Measurements from ENCODE around the gene ZIC5. TPM values are rescaled to one million over a fixed set of nuclear protein-coding genes. Genes with fewer than 3 reads are reported as not detected.
A peak's percentile ranks its signal among the peaks of the same experiment; 100 is the strongest.

ZIC5 gene
- total RNA-seq, 1 donor from 2014 or later: under 0.01 TPM

- no peak for DNase-seq (ENCODE audit: low read depth in 2 of 2)
Observed at GRCh38 chr13:99938635-99939034, 32.9 kb downstream of the ZIC5 start.

DNA sequence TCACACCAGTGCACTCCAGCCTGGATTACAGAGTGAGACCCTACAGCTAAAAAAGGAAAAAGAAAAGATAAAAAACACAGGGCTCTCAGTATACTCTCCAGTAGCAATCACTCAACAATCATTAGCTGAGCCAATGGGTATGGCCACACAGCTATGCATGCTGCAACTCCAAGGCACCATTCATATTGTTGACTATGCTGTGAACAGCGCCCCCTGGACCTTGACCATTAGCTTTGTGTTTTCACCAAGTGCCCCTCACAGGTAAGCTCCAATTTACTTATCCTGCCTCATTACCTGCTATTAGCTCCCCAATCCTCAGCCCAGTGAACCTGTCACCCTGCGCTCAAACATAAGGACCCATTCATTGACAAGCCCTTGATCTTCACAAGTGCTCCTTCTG is 35.8 kb downstream of the ZIC5 start:
- no peak for DNase-seq (ENCODE audit: low read depth in 2 of 2)

DNA sequence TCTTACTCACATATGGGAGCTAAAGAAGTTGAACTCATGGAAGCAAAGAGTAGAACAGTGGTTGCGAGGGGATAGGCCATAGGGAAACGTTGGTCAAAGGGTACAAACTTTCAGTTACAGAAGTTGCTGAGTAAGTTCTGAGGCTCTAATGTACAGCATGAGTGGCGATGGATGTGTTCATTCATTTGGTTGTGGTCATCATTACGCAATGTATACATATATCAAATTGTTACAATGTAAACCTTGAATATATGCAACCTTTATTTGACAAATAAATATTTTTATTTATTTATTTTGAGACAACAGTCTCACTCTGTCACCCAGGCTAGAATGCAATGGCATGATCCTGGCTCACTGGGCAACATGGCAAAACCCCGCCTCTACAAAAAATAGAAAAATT is 38.7 kb downstream of the ZIC5 start:
- DNase-seq (ENCODE audit: low read depth in 2 of 2): no peak

- no peak for DNase-seq (ENCODE audit: low read depth in 2 of 2)
Observed at GRCh38 chr13:99930925-99931324, 40.6 kb downstream of the ZIC5 start.

DNA sequence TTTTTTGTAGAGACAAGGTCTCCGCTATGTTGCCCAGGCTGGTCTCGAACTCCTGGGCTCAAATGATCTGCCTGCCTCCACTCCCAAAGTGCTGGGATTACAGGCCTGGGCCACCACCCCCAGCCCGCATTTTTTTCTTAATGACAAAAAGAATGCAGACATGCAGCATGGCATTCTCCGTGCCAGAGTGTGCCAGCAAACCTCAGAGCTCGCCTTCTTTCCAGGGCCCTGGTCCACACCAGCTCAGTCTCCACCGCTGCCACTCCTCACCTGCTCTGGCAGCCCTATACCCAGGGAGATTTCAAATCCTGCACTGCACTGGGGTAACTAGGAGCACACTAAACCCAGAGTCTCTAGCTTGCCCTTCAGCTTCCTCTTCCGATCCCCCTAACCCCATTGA is 41.7 kb downstream of the ZIC5 start:
- DNase-seq (ENCODE audit: low read depth in 2 of 2): no peak

DNA sequence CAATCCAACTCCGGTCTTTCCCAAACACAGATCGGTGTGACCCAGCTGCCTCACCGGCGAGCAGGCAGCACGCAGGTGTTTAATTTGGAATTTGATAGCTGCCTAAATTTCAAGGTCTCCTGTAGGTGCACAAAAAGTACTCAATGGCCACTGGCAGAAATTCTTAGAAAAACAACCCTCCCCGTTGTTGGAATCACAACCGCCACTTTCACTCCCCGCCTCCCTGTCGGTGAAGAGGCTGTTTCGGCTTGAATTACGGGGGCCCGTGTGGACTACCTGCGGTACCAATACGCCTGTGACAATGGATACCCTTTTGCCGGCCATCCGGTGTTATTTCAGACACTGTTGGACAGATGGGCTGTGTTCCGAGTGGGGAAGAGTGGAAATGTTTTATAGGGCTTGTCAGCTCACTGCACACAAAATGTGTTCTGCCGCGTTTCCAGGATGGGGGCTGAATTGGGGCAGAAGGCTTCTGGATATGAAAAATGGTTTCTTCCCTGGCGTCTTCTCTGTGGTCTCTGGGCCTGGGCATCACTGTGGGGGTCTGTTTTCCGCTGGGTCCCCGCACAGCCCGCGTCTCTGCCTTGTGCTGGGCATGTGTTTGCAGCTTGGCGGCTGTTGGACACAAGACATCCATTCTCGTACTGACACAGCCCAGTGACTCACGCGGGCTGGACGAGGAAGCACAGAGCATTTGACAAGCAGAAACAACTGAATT is 45.4 kb downstream of the ZIC5 start:
- peak in 1 of 2 donors; percentile 50 for DNase-seq (ENCODE audit: low read depth in 2 of 2)

GRCh38 chr13:99923877-99924582 is 47.5 kb downstream of the ZIC5 start:
- no peak for DNase-seq (ENCODE audit: low read depth in 2 of 2)

- DNase-seq (ENCODE audit: low read depth in 2 of 2): no peak
Observed at GRCh38 chr13:99922631-99923404, 48.7 kb downstream of the ZIC5 start.

- no peak for DNase-seq (ENCODE audit: low read depth in 2 of 2)
Observed at GRCh38 chr13:99919132-99919531, 52.4 kb downstream of the ZIC5 start.

DNA sequence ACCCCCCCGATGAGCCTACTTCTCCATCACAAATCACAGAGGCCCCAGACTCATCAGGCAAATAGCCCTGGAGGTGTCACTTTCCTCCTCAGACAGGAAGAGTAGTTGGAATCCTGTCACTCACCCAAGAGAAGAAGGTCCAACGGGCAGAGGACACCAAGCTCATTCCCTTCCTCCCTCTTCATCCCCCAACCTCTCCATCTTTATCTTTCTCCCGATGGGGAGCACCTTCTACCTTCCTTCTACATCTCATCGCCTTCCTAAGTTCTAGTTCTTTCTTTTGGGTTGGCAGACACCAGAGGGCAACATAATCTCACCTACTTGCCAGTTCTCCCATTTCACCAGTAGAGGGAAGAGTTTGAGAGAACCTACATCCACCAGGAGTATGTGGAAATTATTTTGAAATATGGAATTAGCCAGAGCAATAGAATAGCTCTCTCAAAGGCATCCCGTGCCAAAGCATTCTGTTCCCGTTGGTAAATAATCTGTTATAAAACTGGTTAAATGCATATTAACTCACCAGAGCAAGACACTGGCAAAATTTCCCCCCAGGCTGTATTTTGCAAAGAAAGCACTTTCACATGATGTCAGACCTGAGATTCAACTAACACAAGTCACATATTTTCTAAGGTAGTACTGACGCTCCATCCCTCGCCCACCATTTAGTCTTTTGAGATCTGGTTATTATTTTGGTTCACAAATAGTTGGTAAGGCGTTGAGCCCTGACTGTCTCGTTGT is 55.0 kb downstream of the ZIC5 start:
- DNase-seq (ENCODE audit: low read depth in 2 of 2): peak; percentile 77 to 89

- no peak for DNase-seq (ENCODE audit: low read depth in 2 of 2)
Observed at GRCh38 chr13:99913167-99913566, 58.4 kb downstream of the ZIC5 start.

Other genes starting within 250 kb of the ZIC5 start
- under 0.01 and 0.20 TPM in 2 replicates for gene ZIC2, start 10.0 kb upstream of the ZIC5 start, total RNA-seq
- 35.5 and 74.6 TPM in 2 replicates for gene PCCA, start 117.3 kb upstream of the ZIC5 start, total RNA-seq